PC-3 (cell line): ENCODE data around the gene TSNAXIP1. TPM values are rescaled to one million over a fixed set of nuclear protein-coding genes. Genes with fewer than 3 reads are reported as not detected.

ENCODE experiments used
- ATAC-seq: fragments of 200-7000 bp; cut with Tn5 transposase; 2 replicates; pipeline ENCODE4 v1.9.1; 2020; ENCODE audit warnings: mild to moderate bottlenecking, moderate library complexity
- BruUV-seq: library from RNA; stranded (reverse); fragments of 400-500 nt; replicated peaks from 2 replicates; lab custom pipeline; 2021; lab: Mats Ljungman, UMichigan
- CTCF ChIA-PET: fragments of 300-600 bp; sonication (Branson Sonifier 250); formaldehyde crosslinking; loops from one replicate; lab custom pipeline; 2022; ENCODE audit warnings: antibody characterized with exemption; lab: Charles Lee
- POLR2A ChIA-PET: fragments of 300-600 bp; sonication (Branson Sonifier 250); formaldehyde crosslinking; loops from one replicate; lab custom pipeline; 2022; ENCODE audit warnings: antibody characterized with exemption; ENCODE audit not compliant: unreplicated experiment; lab: Charles Lee
- DNase-seq: peaks from one replicate; pipeline ENCODE4 v3.0.0-alpha.2; 2015
- H2AFZ ChIP-seq: fragments of 300-600 bp; sonication (generic); 2 replicates; pipeline ENCODE4 v1.6.0; 2016; ENCODE audit warnings: antibody characterized with exemption, low read length
- H3F3A ChIP-seq: fragments of 300-600 bp; sonication (generic); one replicate; pipeline ENCODE4 v1.6.0; 2017; ENCODE audit warnings: antibody characterized with exemption, low read length, control low read depth, mild to moderate bottlenecking; ENCODE audit not compliant: unreplicated experiment
- H3K27ac ChIP-seq: fragments of 300-600 bp; sonication (generic); 2 replicates; pipeline ENCODE4 v1.5.1; 2016; ENCODE audit warnings: mild to moderate bottlenecking, low read length
- H3K27me3 ChIP-seq: fragments of 300-600 bp; sonication (generic); 2 replicates; pipeline ENCODE4 v1.6.1; 2016; ENCODE audit warnings: low read length, mixed read lengths
- H3K36me3 ChIP-seq: fragments of 300-600 bp; sonication (generic); 2 replicates; pipeline ENCODE4 v1.6.1; 2016; ENCODE audit warnings: low read depth, mixed run types, low read length, mixed read lengths
- H3K4me1 ChIP-seq: fragments of 300-600 bp; sonication (generic); 2 replicates; pipeline ENCODE4 v1.5.1; 2016; ENCODE audit warnings: low read length; ENCODE audit not compliant: insufficient read depth
- H3K4me2 ChIP-seq: fragments of 300-600 bp; sonication (generic); 2 replicates; pipeline ENCODE4 v1.6.0; 2016; ENCODE audit warnings: low read length
- H3K4me3 ChIP-seq: fragments of 300-600 bp; sonication (generic); 2 replicates; pipeline ENCODE4 v1.5.1; 2016; ENCODE audit warnings: mild to moderate bottlenecking, low read length, mixed read lengths
- H3K79me2 ChIP-seq: fragments of 300-600 bp; sonication (generic); 2 replicates; pipeline ENCODE4 v1.6.1; 2017; ENCODE audit warnings: low read length, mixed read lengths
- H3K9ac ChIP-seq: fragments of 300-600 bp; sonication (generic); 2 replicates; pipeline ENCODE4 v1.6.0; 2016; ENCODE audit warnings: mild to moderate bottlenecking, low read length
- H3K9me2 ChIP-seq: fragments of 300-600 bp; sonication (generic); replicated peaks from 2 replicates; pipeline ENCODE4 v1.6.1; 2016; ENCODE audit warnings: mixed run types, low read length, mixed read lengths
- H3K9me3 ChIP-seq: fragments of 300-600 bp; sonication (generic); 2 replicates; pipeline ENCODE4 v1.6.1; 2016; ENCODE audit warnings: low read length, mixed read lengths
- H4K20me1 ChIP-seq: fragments of 300-600 bp; sonication (generic); 2 replicates; pipeline ENCODE4 v1.6.1; 2016; ENCODE audit warnings: low read length, mixed read lengths
- CTCF ChIP-seq: fragments of 300-600 bp; sonication (generic); conservative IDR thresholded peaks from 2 replicates; pipeline ENCODE4 v1.5.1; 2017; ENCODE audit warnings: antibody characterized with exemption, low read depth, mild to moderate bottlenecking, low read length
- EZH2 ChIP-seq: fragments of 300-600 bp; sonication (generic); IDR thresholded peaks from one replicate; pipeline ENCODE4 v1.6.1; 2017; ENCODE audit warnings: antibody characterized with exemption, mild to moderate bottlenecking, low read length; ENCODE audit not compliant: unreplicated experiment
- EZH2phosphoT487 ChIP-seq: fragments of 300-600 bp; sonication (generic); IDR thresholded peaks from 2 replicates; pipeline ENCODE4 v1.6.1; 2018; ENCODE audit warnings: mild to moderate bottlenecking, antibody characterized with exemption, low read length, borderline replicate concordance
- intact Hi-C: fragments of 100-400 bp; cut with micrococcal nuclease; formaldehyde crosslinking; loops from 2 replicates; pipeline ENCODE4 v1.9.0; 2023
- total RNA-seq: library from RNA; depleted of rRNA; stranded (reverse); fragments of >200 nt; gene quantifications from 2 replicates; pipeline ENCODE4 v1.2.3, GENCODE V29; 2014

TSNAXIP1 gene
- total RNA-seq, 1 experiment from 2014 or later = 0.44 TPM

DNA sequence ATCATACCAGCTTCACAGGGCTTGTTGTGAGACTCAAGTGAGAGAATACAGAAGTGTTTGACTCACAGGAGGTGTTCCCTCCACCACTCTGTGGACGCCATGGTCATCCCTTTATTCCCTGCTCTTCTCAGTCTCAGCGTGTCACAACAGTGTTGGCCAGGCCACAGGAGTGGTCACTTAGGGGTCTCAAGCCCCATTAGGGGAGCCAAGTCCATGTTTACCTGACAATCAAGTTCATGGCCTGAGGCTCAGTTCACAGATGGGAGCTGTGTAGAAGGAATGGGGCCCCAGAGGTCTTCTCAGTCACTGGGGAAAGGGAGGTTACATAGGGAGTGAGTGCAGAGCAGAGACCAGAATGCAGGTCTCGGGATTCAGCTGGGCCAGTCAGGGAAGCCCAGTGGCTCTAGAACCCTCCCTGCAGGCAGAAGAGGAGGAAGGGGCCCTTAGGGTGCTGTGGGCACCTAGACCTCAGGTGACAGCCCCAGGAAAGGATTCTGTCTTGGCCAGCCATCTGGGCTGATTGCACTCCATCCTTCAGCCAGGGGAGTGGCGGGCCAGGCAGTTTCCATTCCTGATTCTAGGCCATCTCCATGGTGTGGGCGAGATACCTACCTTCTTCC is 50.3 kb downstream of the TSNAXIP1 start:
- peaks cover 7% of the 10 kb centered on the region; the same call in 1 of the 2 replicates for H4K20me1 ChIP-seq
- peaks cover 96% of the 10 kb centered on the region for H3K79me2 ChIP-seq
- H3K4me2 ChIP-seq = peak overlapping the region; percentile 75
- no peak overlapping the region for H2AFZ ChIP-seq
- H3K9me3 ChIP-seq = no peaks in the 10 kb centered on the region
- peaks cover 41% of the 10 kb centered on the region for H3K4me1 ChIP-seq
- POLR2A ChIA-PET = interaction anchor here (0.6 kb wide), 1 partner anchor 947 kb away, joined by 7 read pairs; no protein-coding TSS in a partner anchor
- no peak for DNase-seq
- CTCF ChIA-PET = interaction anchor here (0.7 to 1.1 kb wide), 2 partner anchors 14 to 41 kb away, joined by 4 to 5 read pairs; no protein-coding TSS in a partner anchor
- no peaks in the 10 kb centered on the region for H3F3A ChIP-seq
- intact Hi-C loops = no loop called here
- no peaks in the 10 kb centered on the region for H3K27me3 ChIP-seq
- no peak for ATAC-seq
- H3K36me3 ChIP-seq = peaks cover 10% of the 10 kb centered on the region
- H3K4me3 ChIP-seq = no peak overlapping the region
- H3K9me2 ChIP-seq = no peaks in the 10 kb centered on the region
- no TSS peak for BruUV-seq
- no peak for TF ChIP-seq EZH2
- TF ChIP-seq CTCF = no peak
- no peak for TF ChIP-seq EZH2phosphoT487
- peak overlapping the region; percentile 97 for H3K27ac ChIP-seq
- peak overlapping the region; percentile 52 for H3K9ac ChIP-seq

- no peaks in the 10 kb centered on the region for H3K9me2 ChIP-seq
- ATAC-seq (peak; percentile 95), DNase-seq (peak; percentile 95)
- H3K4me2 ChIP-seq = peak overlapping the region; percentile 75
- no peaks in the 10 kb centered on the region for H3F3A ChIP-seq
- TSS peak; percentile 63 for BruUV-seq
- TF ChIP-seq EZH2 (no peak), CTCF (no peak), EZH2phosphoT487 (no peak)
- H3K4me3 ChIP-seq = no peak overlapping the region
- intact Hi-C loops = no loop called here
- H3K36me3 ChIP-seq = peaks cover 10% of the 10 kb centered on the region
- H3K27me3 ChIP-seq = no peaks in the 10 kb centered on the region
- peaks cover 7% of the 10 kb centered on the region; the same call in 1 of the 2 replicates for H4K20me1 ChIP-seq
- H3K79me2 ChIP-seq = peaks cover 97% of the 10 kb centered on the region
- CTCF ChIA-PET = interaction anchor here (0.7 to 1.1 kb wide), 2 partner anchors 14 to 41 kb away, joined by 4 to 5 read pairs; no protein-coding TSS in a partner anchor
- peak overlapping the region; percentile 97 for H3K27ac ChIP-seq
- H2AFZ ChIP-seq = no peak overlapping the region
- H3K9me3 ChIP-seq = no peaks in the 10 kb centered on the region
- POLR2A ChIA-PET = no interaction called here
- peak overlapping the region; percentile 81 for H3K9ac ChIP-seq
- peaks cover 41% of the 10 kb centered on the region for H3K4me1 ChIP-seq
These were observed 51.0 kb downstream of the TSNAXIP1 start for GRCh38 chr16:67857547-67858233.

DNA sequence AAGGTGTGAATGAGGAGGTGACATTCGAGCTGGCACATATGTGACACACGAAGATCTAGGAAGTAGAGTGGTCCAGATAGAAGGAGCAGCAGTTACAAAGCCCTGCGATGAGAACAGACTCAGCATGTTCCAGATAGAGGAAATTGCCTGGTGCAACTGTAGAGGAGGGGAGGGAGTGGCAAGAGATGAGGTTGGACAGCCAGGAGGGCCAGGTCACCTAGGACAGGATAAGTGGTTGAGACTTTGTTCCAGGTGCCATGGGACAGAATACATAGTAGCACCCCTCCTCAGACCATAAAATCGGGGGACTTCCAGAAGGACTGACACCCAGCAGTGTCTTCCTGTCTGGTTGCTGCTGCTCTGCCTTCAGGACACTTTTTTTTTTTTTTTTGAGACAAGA is 51.8 kb downstream of the TSNAXIP1 start:
- Histone ChIP-seq H3K9me2 (no peaks in the 10 kb centered on the region), H3K27me3 (no peaks in the 10 kb centered on the region), H3K36me3 (peaks cover 10% of the 10 kb centered on the region), H4K20me1 (peaks cover 7% of the 10 kb centered on the region; the same call in 1 of the 2 replicates), H3K9ac (peak overlapping the region; percentile 81), H3K27ac (peak overlapping the region; percentile 97), H3K79me2 (peaks cover 97% of the 10 kb centered on the region), H3K4me2 (peak overlapping the region; percentile 64), H3F3A (no peaks in the 10 kb centered on the region), H3K4me1 (peaks cover 41% of the 10 kb centered on the region), H3K9me3 (no peaks in the 10 kb centered on the region), H2AFZ (no peak overlapping the region), H3K4me3 (no peak overlapping the region)
- CTCF ChIA-PET = no interaction called here
- ATAC-seq = no peak
- intact Hi-C loops = no loop called here
- POLR2A ChIA-PET = no interaction called here
- BruUV-seq = TSS peak; percentile 78
- TF ChIP-seq CTCF = no peak
- no peak for TF ChIP-seq EZH2phosphoT487
- no peak for TF ChIP-seq EZH2
- no peak for DNase-seq
